Naive thymus-derived CD4-positive, alpha-beta T cell (primary cell): ENCODE data around the gene GRAMD4. TPM values are rescaled to one million over a fixed set of nuclear protein-coding genes. Genes with fewer than 3 reads are reported as not detected.

Experiments used
- ATAC-seq: fragments of 150-1000 bp; cut with Tn5 transposase; 2 replicates; pipeline ENCODE4 v1.10.0; 2021; ENCODE audit warnings: mild to moderate bottlenecking, moderate library complexity
- CTCF ChIA-PET: fragments of 350-600 bp; sonication (Branson Sonifier 250); formaldehyde crosslinking; loops from one replicate; lab custom pipeline; 2021; ENCODE audit warnings: antibody characterized with exemption; lab: Charles Lee
- POLR2A ChIA-PET: fragments of 350-600 bp; sonication (Branson Sonifier 250); formaldehyde crosslinking; loops from one replicate; lab custom pipeline; 2021; ENCODE audit warnings: antibody characterized with exemption, inconsistent platforms; lab: Charles Lee
- DNase-seq, 9 donors: peaks; one replicate each; pipeline versions ENCODE4 v3.0.0 to v3.0.0-alpha.2; 2020 to 2022; ENCODE audit warnings: mixed read lengths in 1 of 9
- H3K27ac ChIP-seq: one replicate; pipeline ENCODE4 v1.7.0; 2013; ENCODE audit warnings: mild to moderate bottlenecking, low read depth, low read length, moderate library complexity
- H3K27me3 ChIP-seq, 2 donors: one replicate each; pipeline ENCODE4 v1.7.0; 2013; ENCODE audit warnings: low read length in 2 of 2, mild to moderate bottlenecking in 2 of 2, moderate library complexity in 2 of 2; ENCODE audit not compliant: control insufficient read depth in 2 of 2, insufficient read depth in 2 of 2
- H3K36me3 ChIP-seq, 3 experiments: 1 replicate in 2 of 3; 2 replicates in 1 of 3; pipeline ENCODE4 v1.7.0; 2013; ENCODE audit warnings: low read length in 3 of 3, mild to moderate bottlenecking in 3 of 3, moderate library complexity in 1 of 3; ENCODE audit not compliant: insufficient read depth in 3 of 3, control insufficient read depth in 2 of 3
- H3K4me1 ChIP-seq, 2 donors: one replicate each; pipeline ENCODE4 v1.7.0; 2013; ENCODE audit warnings: low read length in 2 of 2, mild to moderate bottlenecking in 2 of 2, moderate library complexity in 1 of 2; ENCODE audit not compliant: control insufficient read depth in 2 of 2, insufficient read depth in 2 of 2
- H3K4me3 ChIP-seq: 2 replicates; pipeline ENCODE4 v1.7.0; 2013; ENCODE audit warnings: mild to moderate bottlenecking, low read length
- H3K9me3 ChIP-seq, 3 experiments: 1 replicate in 2 of 3; 2 replicates in 1 of 3; pipeline ENCODE4 v1.7.0; 2013; ENCODE audit warnings: low read length in 3 of 3; ENCODE audit not compliant: control insufficient read depth in 2 of 3
- H3K27ac Mint-ChIP-seq, 9 donors: one replicate each; pipeline ENCODE4 v1.8.0; 2020 to 2022; ENCODE audit warnings: mixed read lengths in 9 of 9, mild to moderate bottlenecking in 8 of 9, moderate library complexity in 5 of 9, inconsistent platforms in 2 of 9
- H3K27me3 Mint-ChIP-seq, 5 donors: one replicate each; pipeline ENCODE4 v1.8.0; 2021 to 2022; ENCODE audit warnings: mixed read lengths in 5 of 5, mild to moderate bottlenecking in 1 of 5
- H3K36me3 Mint-ChIP-seq, 5 donors: one replicate each; pipeline ENCODE4 v1.8.0; 2020 to 2022; ENCODE audit warnings: mixed read lengths in 5 of 5, mild to moderate bottlenecking in 3 of 5, inconsistent platforms in 1 of 5
- H3K4me1 Mint-ChIP-seq, 7 donors: one replicate each; pipeline ENCODE4 v1.8.0; 2020 to 2022; ENCODE audit warnings: mixed read lengths in 7 of 7, mild to moderate bottlenecking in 3 of 7, inconsistent platforms in 1 of 7
- H3K4me3 Mint-ChIP-seq, 10 donors: one replicate each; pipeline ENCODE4 v1.8.0; 2020 to 2022; ENCODE audit warnings: mild to moderate bottlenecking in 10 of 10, mixed read lengths in 10 of 10, moderate library complexity in 6 of 10, inconsistent platforms in 2 of 10
- H3K9me3 Mint-ChIP-seq, 11 donors: one replicate each; pipeline ENCODE4 v1.8.0; 2020 to 2022; ENCODE audit warnings: mixed read lengths in 11 of 11, mild to moderate bottlenecking in 4 of 11, inconsistent platforms in 1 of 11, moderate library complexity in 1 of 11
- intact Hi-C, 2 donors: fragments of 100-400 bp; cut with micrococcal nuclease; formaldehyde crosslinking; loops; one replicate each; pipeline ENCODE4 v1.15.1; 2023
- polyA plus RNA-seq, 2 donors: library from polyadenylated mRNA; unstranded; fragments of 300-500 nt; fragmentation: Illumina TruSeq; gene quantifications; one replicate each; pipeline ENCODE4 v1.2.3, GENCODE V29; 2021
- total RNA-seq, 6 experiments: library from RNA in 5 of 6; stranded (reverse) in 5 of 6; gene quantifications; 1 replicate in 5 of 6; 2 replicates in 1 of 6; pipeline ENCODE4 v1.2.3 and lab custom pipeline; 2021 to 2026

Gene GRAMD4
- total and polyA plus RNA-seq, 7 experiments from 2014 or later, result 2.1 to 48.5 (median 14.8) TPM

DNA sequence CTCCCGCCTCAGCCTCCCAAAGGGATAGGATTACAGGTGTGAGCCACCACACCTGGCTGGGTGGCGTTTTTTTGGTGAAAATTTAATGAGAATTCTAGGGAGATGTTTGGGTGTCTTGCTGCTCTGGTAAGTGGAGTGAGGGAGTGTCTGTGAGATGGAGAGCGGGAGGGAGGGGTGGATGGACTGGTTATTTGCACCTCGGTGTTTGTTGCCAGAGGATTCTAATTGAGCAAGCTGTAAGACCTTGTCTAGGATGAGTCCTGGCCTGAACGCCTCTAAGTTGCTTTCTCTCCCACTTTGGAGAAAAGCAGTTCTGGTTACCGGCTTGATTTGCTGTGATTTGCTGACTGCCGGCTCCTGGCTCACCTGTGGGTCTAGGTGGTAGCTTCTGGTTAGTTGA, 22.0 kb upstream of the GRAMD4 start:
- no peak overlapping the region for H3K4me3 Mint-ChIP-seq
- Histone ChIP-seq H3K4me3 (no peak overlapping the region), H3K4me1 (peaks cover 0 to 1% of the 10 kb centered on the region in 2 donors), H3K9me3 (no peaks in the 10 kb centered on the region), H3K27me3 (no peaks in the 10 kb centered on the region), H3K36me3 (no peaks in the 10 kb centered on the region), H3K27ac (no peak overlapping the region)
- CTCF ChIA-PET, result no interaction called here
- H3K9me3 Mint-ChIP-seq, result no peaks in the 10 kb centered on the region
- no peak for ATAC-seq
- POLR2A ChIA-PET, result interaction anchor here (1.6 kb wide), 1 partner anchor 16 kb away, joined by 5 read pairs; no protein-coding TSS in a partner anchor
- H3K27ac Mint-ChIP-seq, result peak overlapping the region in 1 of 9 donors; percentile 15
- no peak for DNase-seq
- intact Hi-C loops, result no loop called here
- peaks cover 0 to 16% (median 3%) of the 10 kb centered on the region in 7 donors for H3K4me1 Mint-ChIP-seq
- peaks cover 0 to 2% (median 0%) of the 10 kb centered on the region in 5 donors for H3K36me3 Mint-ChIP-seq
- no peaks in the 10 kb centered on the region for H3K27me3 Mint-ChIP-seq

- no peaks in the 10 kb centered on the region for H3K27me3 Mint-ChIP-seq
- DNase-seq (no peak), ATAC-seq (peak; percentile 68)
- peaks cover 3 to 4% of the 10 kb centered on the region in 2 donors for H3K4me1 ChIP-seq
- H3K27ac Mint-ChIP-seq, result no peak overlapping the region
- no peaks in the 10 kb centered on the region for H3K27me3 ChIP-seq
- CTCF ChIA-PET, result interaction anchor here (0.5 to 0.7 kb wide), 3 partner anchors 15 to 1420 kb away, joined by 3 to 4 read pairs (median 3); no protein-coding TSS in a partner anchor
- no peaks in the 10 kb centered on the region for H3K36me3 ChIP-seq
- POLR2A ChIA-PET, result interaction anchor here (1.6 kb wide), 1 partner anchor 15 kb away, joined by 5 read pairs; no protein-coding TSS in a partner anchor
- H3K9me3 Mint-ChIP-seq, result no peaks in the 10 kb centered on the region
- intact Hi-C loops, result no loop called here
- no peak overlapping the region for H3K4me3 Mint-ChIP-seq
- H3K36me3 Mint-ChIP-seq, result peaks cover 0 to 4% (median 0%) of the 10 kb centered on the region in 5 donors
- peaks cover 4 to 17% (median 4%) of the 10 kb centered on the region in 7 donors for H3K4me1 Mint-ChIP-seq
- H3K27ac ChIP-seq, result no peak overlapping the region
- H3K9me3 ChIP-seq, result no peaks in the 10 kb centered on the region
- H3K4me3 ChIP-seq, result no peak overlapping the region
Measured at GRCh38 chr22:46598737-46599424, 21.3 kb upstream of the GRAMD4 start.

DNA sequence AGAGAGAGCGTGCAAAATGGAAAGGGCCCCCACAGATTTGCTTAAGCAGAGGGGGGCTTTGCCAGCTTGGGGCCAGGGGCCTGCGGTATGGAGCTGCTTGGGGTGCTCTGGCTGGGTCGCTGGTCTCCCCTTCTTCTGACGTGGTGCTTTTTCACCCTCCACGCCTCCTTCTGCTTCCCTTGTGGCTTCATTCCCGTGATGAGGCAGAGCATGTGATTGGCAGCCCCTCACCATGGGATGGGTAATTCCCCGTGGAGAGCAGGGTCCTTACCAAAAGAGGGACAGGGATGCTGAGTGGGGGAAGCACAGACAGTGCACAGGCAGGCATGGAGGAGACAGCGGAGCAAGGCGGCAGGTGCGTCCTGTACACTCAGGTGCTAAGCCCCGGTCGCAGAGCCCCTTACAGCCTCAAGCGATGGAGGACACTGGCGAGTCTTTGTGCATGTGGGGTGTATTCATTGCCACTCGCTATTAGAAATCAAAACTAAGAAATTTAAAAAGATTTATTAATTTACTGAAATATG, 19.9 kb upstream of the GRAMD4 start:
- H3K4me1 ChIP-seq, result peaks cover 10 to 12% of the 10 kb centered on the region in 2 donors

GRCh38 chr22:46602025-46602424, 18.2 kb upstream of the GRAMD4 start:
- H3K4me3 Mint-ChIP-seq, result peak overlapping the region in 1 of 10 donors; percentile 23
- CTCF ChIA-PET, result no interaction called here
- POLR2A ChIA-PET, result no interaction called here
- peaks cover 11 to 19% (median 16%) of the 10 kb centered on the region in 7 donors for H3K4me1 Mint-ChIP-seq
- no peak overlapping the region for H3K4me3 ChIP-seq
- H3K27ac Mint-ChIP-seq, result no peak overlapping the region
- H3K36me3 Mint-ChIP-seq, result peaks cover 0 to 9% (median 0%) of the 10 kb centered on the region in 5 donors
- H3K36me3 ChIP-seq, result no peaks in the 10 kb centered on the region
- intact Hi-C loops, result no loop called here
- H3K27ac ChIP-seq, result no peak overlapping the region
- H3K4me1 ChIP-seq, result peaks cover 10 to 12% of the 10 kb centered on the region in 2 donors
- H3K27me3 Mint-ChIP-seq, result no peaks in the 10 kb centered on the region
- H3K27me3 ChIP-seq, result no peaks in the 10 kb centered on the region
- ATAC-seq, result peak; percentile 65
- peaks cover 0 to 4% (median 0%) of the 10 kb centered on the region in 11 donors for H3K9me3 Mint-ChIP-seq
- no peaks in the 10 kb centered on the region for H3K9me3 ChIP-seq
- no peak for DNase-seq

More for the DNA sequence above, 19.9 kb upstream of the GRAMD4 start:
- peaks cover 0 to 8% (median 0%) of the 10 kb centered on the region in 5 donors for H3K36me3 Mint-ChIP-seq
- no peaks in the 10 kb centered on the region for H3K27me3 Mint-ChIP-seq
- H3K27ac Mint-ChIP-seq, result no peak overlapping the region
- DNase-seq, result no peak
- intact Hi-C loops, result no loop called here
- no peak overlapping the region for H3K27ac ChIP-seq
- no peak for ATAC-seq
- H3K4me3 ChIP-seq, result no peak overlapping the region
- ChIA-PET CTCF (interaction anchor here (0.6 kb wide), 1 partner anchor 903 kb away, joined by 3 read pairs; no protein-coding TSS in a partner anchor), POLR2A (interaction anchor here (0.6 kb wide), 1 partner anchor 12 kb away, joined by 3 read pairs; no protein-coding TSS in a partner anchor)
- H3K36me3 ChIP-seq, result no peaks in the 10 kb centered on the region
- H3K4me3 Mint-ChIP-seq, result no peak overlapping the region
- H3K9me3 Mint-ChIP-seq, result peaks cover 0 to 2% (median 0%) of the 10 kb centered on the region in 11 donors
- no peaks in the 10 kb centered on the region for H3K9me3 ChIP-seq
- no peaks in the 10 kb centered on the region for H3K27me3 ChIP-seq
- peaks cover 11 to 18% (median 15%) of the 10 kb centered on the region in 7 donors for H3K4me1 Mint-ChIP-seq

DNA sequence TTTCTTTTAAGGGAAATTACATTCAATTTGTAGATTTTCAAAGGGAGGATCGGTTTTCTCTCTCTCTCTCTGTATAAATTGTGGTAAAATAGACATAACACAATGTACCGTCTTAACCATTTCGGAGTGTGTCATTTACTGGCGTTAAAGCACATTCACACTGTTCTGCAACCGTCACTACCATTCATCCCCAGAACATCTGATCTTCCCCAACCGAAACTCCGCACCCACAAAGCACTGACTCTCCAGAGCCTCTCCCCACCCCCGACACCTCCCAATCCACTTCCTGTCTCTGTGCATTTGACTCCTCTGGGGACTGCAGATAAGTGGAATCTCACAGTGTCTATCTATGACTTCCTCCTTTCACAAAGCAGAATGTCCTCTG, 15.9 kb upstream of the GRAMD4 start:
- Histone ChIP-seq H3K9me3 (no peaks in the 10 kb centered on the region), H3K27ac (no peak overlapping the region), H3K4me3 (peak overlapping the region; percentile 27), H3K4me1 (peaks cover 10 to 12% of the 10 kb centered on the region in 2 donors), H3K27me3 (no peaks in the 10 kb centered on the region), H3K36me3 (no peaks in the 10 kb centered on the region)
- peak in 6 of 9 donors; percentile 26 to 71 (median 42) for DNase-seq
- Mint-ChIP-seq H3K9me3 (peaks cover 0 to 4% (median 0%) of the 10 kb centered on the region in 11 donors), H3K27me3 (no peaks in the 10 kb centered on the region), H3K4me1 (peaks cover 11 to 19% (median 16%) of the 10 kb centered on the region in 7 donors), H3K36me3 (peaks cover 0 to 7% (median 0%) of the 10 kb centered on the region in 5 donors), H3K4me3 (peak overlapping the region; percentile 76 to 92 (median 86)), H3K27ac (peak overlapping the region in 8 of 9 donors; percentile 43 to 92 (median 77))
- ChIA-PET CTCF (no interaction called here), POLR2A (no interaction called here)
- ATAC-seq, result peak; percentile 80
- intact Hi-C loops, result loop anchor here in 1 of 2 donors (1.0 kb wide), 1 partner anchor 10 kb away; no protein-coding TSS in a partner anchor

DNA sequence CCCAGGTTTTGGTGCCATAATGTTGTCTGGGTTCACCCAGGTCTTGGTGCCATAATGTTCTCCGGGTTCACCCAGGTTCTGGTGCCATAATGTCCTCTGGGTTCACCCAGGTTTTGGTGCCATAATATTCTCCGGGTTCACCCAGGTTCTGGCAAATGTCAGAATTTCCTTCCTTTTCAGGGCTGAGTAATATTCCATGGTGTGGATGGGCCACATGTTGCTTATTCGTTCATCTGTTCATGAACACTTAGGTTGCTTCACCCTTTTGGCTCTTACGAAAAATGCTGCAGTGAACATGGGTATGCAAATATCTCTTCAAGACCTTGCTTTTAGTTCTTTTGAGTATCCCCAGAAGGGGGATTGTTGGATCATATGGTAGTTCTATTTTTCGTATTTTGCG, 15.1 kb upstream of the GRAMD4 start:
- H3K4me3 ChIP-seq, result no peak overlapping the region
- peaks cover 10 to 12% of the 10 kb centered on the region in 2 donors for H3K4me1 ChIP-seq
- POLR2A ChIA-PET, result no interaction called here
- Mint-ChIP-seq H3K9me3 (peaks cover 0 to 4% (median 0%) of the 10 kb centered on the region in 11 donors), H3K27ac (peak overlapping the region in 1 of 9 donors; percentile 46), H3K4me3 (peak overlapping the region in 4 of 10 donors; percentile 8 to 49 (median 37)), H3K36me3 (peaks cover 0 to 7% (median 0%) of the 10 kb centered on the region in 5 donors), H3K27me3 (no peaks in the 10 kb centered on the region), H3K4me1 (peaks cover 11 to 19% (median 16%) of the 10 kb centered on the region in 7 donors)
- H3K36me3 ChIP-seq, result no peaks in the 10 kb centered on the region
- H3K9me3 ChIP-seq, result no peaks in the 10 kb centered on the region
- intact Hi-C loops, result no loop called here
- CTCF ChIA-PET, result no interaction called here
- H3K27me3 ChIP-seq, result no peaks in the 10 kb centered on the region
- DNase-seq, result no peak
- no peak for ATAC-seq
- no peak overlapping the region for H3K27ac ChIP-seq
